NCI-H446 treated with DMSO at 0.1 percent for 48 hours (cell line): ENCODE results near the gene OR52L1.
"Not testable (repeated sequence)": the region's sequence is repeated elsewhere in the genome, so short reads cannot be mapped to it uniquely, and the experiment has no call there.

Source experiments
- DNase-seq: peaks from one replicate; lab custom pipeline; 2025; lab: John Stamatoyannopoulos, UW

Gene OR52L1

GRCh38 chr11:5986885-5987284 is at the start of gene OR52L1:
OR52L1 (minus strand) TSS chr11:5986985; CDS start chr11:5986930, 55 bp downstream.
- DNase-seq, result no peak

- no peak for DNase-seq
These were observed 44.1 kb upstream of the OR52L1 start, which contains the start of gene OR56A1 for GRCh38 chr11:6030708-6031405. OR56A1 (minus strand) TSS chr11:6030758; CDS start chr11:6027692, 3,066 bp downstream.

GRCh38 chr11:6027501-6027900 is 40.7 kb upstream of the OR52L1 start:
- no peak for DNase-seq

- no peak for DNase-seq
These were observed 38.3 kb upstream of the OR52L1 start for GRCh38 chr11:6025056-6025455.

GRCh38 chr11:6022956-6023355 is 36.2 kb upstream of the OR52L1 start:
- no peak for DNase-seq

- DNase-seq, result no peak
These were observed 26.3 kb upstream of the OR52L1 start for GRCh38 chr11:6013042-6013441.

- DNase-seq, result no peak
These were observed 25.4 kb upstream of the OR52L1 start for GRCh38 chr11:6012035-6012668.

- DNase-seq, result no peak
These were observed 20.1 kb upstream of the OR52L1 start, which contains the start of gene OR56A4 for GRCh38 chr11:6006846-6007245. OR56A4 (minus strand) TSS chr11:6006946; CDS start chr11:6002992, 3,954 bp downstream.

GRCh38 chr11:6006395-6006794 is 19.6 kb upstream of the OR52L1 start:
- DNase-seq, result no peak

GRCh38 chr11:6002202-6002699 is 15.5 kb upstream of the OR52L1 start:
- no peak for DNase-seq

GRCh38 chr11:5994791-5995190 is 8.0 kb upstream of the OR52L1 start:
- DNase-seq, result no peak

- DNase-seq, result no peak
These were observed 5.9 kb upstream of the OR52L1 start for GRCh38 chr11:5992604-5993251.

GRCh38 chr11:5992150-5992549 is 5.4 kb upstream of the OR52L1 start:
- DNase-seq, result no peak

GRCh38 chr11:5989203-5989602 is 2.4 kb upstream of the OR52L1 start:
- no peak for DNase-seq

GRCh38 chr11:5983443-5983842 is 3.3 kb downstream of the OR52L1 start:
- no peak for DNase-seq

- DNase-seq, result no peak
These were observed 13.3 kb downstream of the OR52L1 start for GRCh38 chr11:5973530-5973929.

GRCh38 chr11:5968394-5968793 is 18.4 kb downstream of the OR52L1 start, which contains the start of gene OR56A5:
OR56A5 (minus strand) TSS chr11:5968494; CDS start chr11:5968494, 0 bp downstream.
- DNase-seq, result no peak

GRCh38 chr11:5967708-5968107 is 19.1 kb downstream of the OR52L1 start:
- no peak for DNase-seq

- DNase-seq, result no peak
These were observed 19.8 kb downstream of the OR52L1 start for GRCh38 chr11:5966958-5967357.

- DNase-seq, result not testable (repeated sequence)
These were observed 26.0 kb downstream of the OR52L1 start for GRCh38 chr11:5960704-5961320.

- DNase-seq, result no peak
These were observed 31.2 kb downstream of the OR52L1 start for GRCh38 chr11:5955586-5955985.

- DNase-seq, result no peak
These were observed 44.8 kb downstream of the OR52L1 start, which contains the start of gene OR56A3 for GRCh38 chr11:5941951-5942350. OR56A3 (plus strand) TSS chr11:5942251; CDS start chr11:5947347, 5,096 bp downstream.
